ENCODE measurements around the gene POLR2I. TPM values are rescaled to one million over a fixed set of nuclear protein-coding genes. Genes with fewer than 3 reads are reported as not detected.

Gene POLR2I
- total RNA-seq, 1 donor from 2014 or later: 51.8 TPM

- Mint-ChIP-seq H3K4me1 (no peaks in the 10 kb centered on the region), H3K36me3 (peaks cover 8% of the 10 kb centered on the region), H3K9me3 (no peaks in the 10 kb centered on the region), H3K27ac (no peak overlapping the region), H3K4me3 (no peak overlapping the region), H3K27me3 (ENCODE audit: low read depth) (no peaks in the 10 kb centered on the region)
- no peak for TF ChIP-seq CTCF (IDR thresholded peaks at IDR 0.05; ENCODE audit: unreplicated experiment)
- DNase-seq (ENCODE audit: low spot score in 2 of 2, unreplicated experiment in 2 of 2): no peak
These were observed 11.5 kb downstream of the POLR2I start for GRCh38 chr19:36103040-36103626.

- no peaks in the 10 kb centered on the region for H3K4me1 Mint-ChIP-seq
- TF ChIP-seq CTCF (IDR thresholded peaks at IDR 0.05; ENCODE audit: unreplicated experiment): no peak
- no peak overlapping the region for H3K27ac Mint-ChIP-seq
- H3K9me3 Mint-ChIP-seq: no peaks in the 10 kb centered on the region
- no peak for DNase-seq (ENCODE audit: low spot score in 2 of 2, unreplicated experiment in 2 of 2)
- H3K36me3 Mint-ChIP-seq: peaks cover 5% of the 10 kb centered on the region
- no peak overlapping the region for H3K4me3 Mint-ChIP-seq
- no peaks in the 10 kb centered on the region for H3K27me3 Mint-ChIP-seq (ENCODE audit: low read depth)
These were observed 12.9 kb downstream of the POLR2I start for GRCh38 chr19:36101550-36102327.

GRCh38 chr19:36100476-36100875 lies 14.2 kb downstream of the POLR2I start:
- Mint-ChIP-seq H3K27me3 (ENCODE audit: low read depth) (no peaks in the 10 kb centered on the region), H3K4me1 (no peaks in the 10 kb centered on the region), H3K27ac (no peak overlapping the region), H3K9me3 (no peaks in the 10 kb centered on the region), H3K4me3 (no peak overlapping the region), H3K36me3 (no peaks in the 10 kb centered on the region)
- no peak for DNase-seq (ENCODE audit: low spot score in 2 of 2, unreplicated experiment in 2 of 2)
- TF ChIP-seq CTCF (IDR thresholded peaks at IDR 0.05; ENCODE audit: unreplicated experiment): no peak

DNA sequence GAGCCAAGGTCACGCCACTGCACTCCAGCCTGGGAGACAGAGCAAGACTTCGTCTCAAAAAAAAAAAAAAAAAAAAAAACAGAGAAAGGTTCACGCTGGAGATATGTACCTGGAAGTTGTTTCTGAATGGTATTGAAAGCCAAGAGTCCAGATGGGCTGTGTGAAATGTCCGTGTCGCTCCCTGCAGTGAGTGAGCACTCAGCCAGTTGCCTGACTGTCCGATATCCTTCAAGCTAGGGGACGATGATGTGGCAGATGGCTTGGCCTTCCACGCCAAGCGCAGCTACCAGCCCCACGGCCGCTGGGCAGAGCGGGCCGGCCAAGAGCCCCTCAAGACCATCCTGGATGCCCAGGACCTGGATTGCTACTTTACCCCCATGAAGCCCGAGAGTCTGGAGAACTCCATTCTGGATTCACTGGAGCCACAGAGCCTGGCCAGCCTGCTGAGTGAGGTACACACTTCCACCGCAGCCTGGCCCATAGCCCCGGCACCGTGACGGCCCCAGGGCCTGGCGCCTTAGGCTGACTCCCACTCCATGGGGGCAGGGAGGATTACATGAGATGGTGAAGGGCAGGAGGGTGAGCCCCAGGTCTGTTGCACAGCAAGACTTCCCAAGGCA lies 15.4 kb downstream of the POLR2I start:
- H3K4me1 Mint-ChIP-seq: no peaks in the 10 kb centered on the region
- H3K27me3 Mint-ChIP-seq (ENCODE audit: low read depth): no peaks in the 10 kb centered on the region
- TF ChIP-seq CTCF (IDR thresholded peaks at IDR 0.05; ENCODE audit: unreplicated experiment): no peak
- no peak overlapping the region for H3K27ac Mint-ChIP-seq
- H3K36me3 Mint-ChIP-seq: no peaks in the 10 kb centered on the region
- H3K9me3 Mint-ChIP-seq: no peaks in the 10 kb centered on the region
- DNase-seq (ENCODE audit: low spot score in 2 of 2, unreplicated experiment in 2 of 2): no peak
- H3K4me3 Mint-ChIP-seq: no peak overlapping the region

- Mint-ChIP-seq H3K27me3 (ENCODE audit: low read depth) (no peaks in the 10 kb centered on the region), H3K27ac (no peak overlapping the region), H3K36me3 (no peaks in the 10 kb centered on the region), H3K4me1 (no peaks in the 10 kb centered on the region), H3K4me3 (no peak overlapping the region), H3K9me3 (no peaks in the 10 kb centered on the region)
- TF ChIP-seq CTCF (IDR thresholded peaks at IDR 0.05; ENCODE audit: unreplicated experiment): no peak
- DNase-seq (ENCODE audit: low spot score in 2 of 2, unreplicated experiment in 2 of 2): no peak
These were observed 17.6 kb downstream of the POLR2I start for GRCh38 chr19:36097036-36097435.

Measured in mesothelial cell of epicardium (in vitro differentiated cells).